Pons (tissue), 1 donor: ENCODE measurements around the gene TRMT1.
"Not testable (repeated sequence)": the region's sequence is repeated elsewhere in the genome, so short reads cannot be mapped to it uniquely, and the experiment has no call there.

ENCODE experiments used
- DNase-seq: peaks from one replicate; pipeline ENCODE4 v3.0.0-alpha.2; 2016; ENCODE audit warnings: low spot score

TRMT1 gene

DNA sequence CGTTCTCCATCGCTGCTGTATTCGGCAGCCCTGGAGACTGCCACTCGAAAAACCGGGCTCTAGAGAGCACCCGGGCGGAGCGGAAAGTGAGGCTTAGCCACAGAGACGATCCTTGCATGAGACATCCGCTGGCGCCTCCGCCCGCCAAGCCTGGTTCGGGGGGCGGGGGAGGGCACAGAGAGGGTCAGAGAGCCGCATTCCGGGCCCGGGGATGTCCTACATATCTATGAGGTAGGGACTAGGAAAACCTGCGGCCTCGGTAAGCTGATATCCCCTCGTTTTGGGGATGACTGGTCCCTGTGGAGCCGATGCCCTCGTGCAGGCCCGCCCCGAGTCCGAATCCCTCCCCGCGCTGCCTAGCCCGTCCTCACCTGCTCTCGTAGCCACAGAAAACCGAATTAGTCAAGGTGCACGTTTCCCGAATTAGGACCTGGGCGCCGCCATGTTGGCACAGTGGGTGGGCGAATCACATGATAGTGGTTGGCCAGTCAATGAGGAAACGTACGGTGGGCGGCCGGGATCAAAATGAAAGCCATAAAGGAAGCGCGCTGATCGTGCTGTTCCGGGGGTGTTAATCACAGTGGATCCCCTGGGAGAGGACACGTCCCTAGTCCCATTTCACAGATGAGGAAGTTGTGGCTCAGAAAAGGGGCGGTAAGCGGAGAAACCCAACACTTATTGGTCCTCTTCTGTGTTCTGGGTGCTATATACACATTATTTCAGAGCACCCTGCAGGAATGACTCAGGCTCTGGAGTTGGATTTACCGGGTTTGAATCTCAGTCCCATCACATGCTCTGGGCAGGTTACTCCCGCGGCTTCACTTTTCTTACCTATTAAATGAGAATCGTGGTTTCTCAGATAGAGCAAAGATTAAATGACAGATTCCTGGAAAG lies at the start of gene TRMT1:
Gene TRMT1 (minus strand): TSS at position 459 of the 894 bp plus-strand sequence. CDS start 341 bp downstream, at position 118.
- DNase-seq, result peak; percentile 88

GRCh38 chr19:13166151-13166550 lies 49.6 kb upstream of the TRMT1 start:
- DNase-seq, result not testable (repeated sequence)

- DNase-seq, result no peak
Observed at GRCh38 chr19:13165162-13165997, 48.8 kb upstream of the TRMT1 start.

DNA sequence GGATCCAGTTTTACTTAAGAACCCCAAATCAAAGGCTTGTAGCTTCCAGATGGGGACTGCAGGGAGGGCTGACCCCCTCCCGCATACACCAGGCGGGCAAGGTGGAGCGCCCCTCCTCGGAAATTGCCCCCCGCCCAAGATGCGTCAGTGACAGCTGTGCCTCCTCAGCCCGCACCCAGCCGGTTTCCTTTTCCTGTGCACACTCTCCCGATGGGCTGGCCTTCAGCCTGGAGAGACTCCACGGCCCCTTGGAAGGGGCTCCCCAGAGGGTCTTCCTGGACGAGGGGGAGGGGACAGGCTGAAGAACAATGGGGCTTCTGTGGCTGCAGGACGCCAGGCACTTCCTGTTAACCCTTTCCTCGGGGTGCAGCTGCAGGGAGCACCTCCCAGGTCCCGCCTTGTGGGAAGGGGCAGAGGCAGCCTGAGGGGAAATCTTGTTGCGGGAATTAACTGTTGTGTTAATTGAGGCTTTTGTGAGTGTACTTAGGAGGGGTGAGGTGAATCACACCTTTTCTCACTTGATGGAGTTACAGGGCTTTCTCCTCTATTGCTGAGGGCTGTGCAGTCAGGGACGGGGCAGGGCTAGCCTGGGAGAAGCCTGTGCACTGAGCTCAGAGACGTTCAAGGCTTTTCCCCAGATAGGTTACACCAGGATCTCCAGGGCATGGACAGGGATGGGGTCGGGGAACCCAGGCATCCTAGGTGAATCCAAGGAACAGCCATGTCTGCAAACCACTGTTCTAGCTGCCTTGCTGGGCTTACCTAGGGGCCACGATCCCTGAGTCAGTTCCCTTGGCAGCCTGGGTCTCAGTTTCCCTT lies 48.0 kb upstream of the TRMT1 start:
- DNase-seq, result peak; percentile 37

- peak; percentile 59 for DNase-seq
Observed at GRCh38 chr19:13163609-13164342, 47.2 kb upstream of the TRMT1 start.

DNA sequence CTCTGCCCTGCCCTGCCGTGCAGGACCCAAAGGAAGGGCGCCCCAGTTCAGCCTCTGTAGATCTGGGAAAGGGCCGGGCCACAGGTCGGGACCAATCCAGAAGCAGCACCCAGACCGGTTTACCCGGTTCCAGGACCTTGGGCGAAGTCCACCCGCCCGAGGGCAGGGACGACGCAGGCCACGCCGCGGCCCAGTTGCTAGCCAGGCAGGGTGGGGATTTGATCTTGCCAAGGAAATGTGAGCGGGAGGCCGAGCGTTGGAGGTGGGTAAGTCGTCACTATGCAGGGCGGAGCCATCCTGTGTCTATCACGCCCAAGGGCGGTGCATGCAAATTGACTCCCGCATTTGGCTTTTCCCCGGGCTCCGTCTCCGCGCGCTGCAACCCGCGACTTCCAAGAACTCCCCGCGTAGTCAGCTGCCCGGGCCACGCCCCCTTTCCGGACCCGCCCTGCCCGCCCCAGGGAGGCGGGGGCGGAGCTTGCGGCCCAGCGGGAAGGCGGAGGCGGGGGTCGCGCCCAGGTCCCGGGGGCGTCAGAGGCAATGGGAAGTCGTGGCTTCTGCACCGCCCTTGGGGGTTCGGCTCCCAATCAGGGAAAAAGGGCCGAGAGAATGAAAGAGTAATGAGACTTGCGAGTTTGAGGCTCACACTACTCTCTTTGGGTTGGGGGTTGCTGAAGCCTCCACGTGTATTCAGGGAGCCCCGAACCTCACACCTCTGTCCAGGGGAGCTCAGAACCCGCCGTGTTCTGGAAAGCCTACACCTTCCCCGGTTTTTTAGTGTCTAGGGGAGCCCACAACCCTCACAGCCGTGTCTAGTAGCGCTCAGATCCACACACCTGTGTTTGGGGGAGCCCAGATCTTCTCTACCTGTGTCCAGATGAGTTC lies 46.4 kb upstream of the TRMT1 start:
- peak; percentile 95 for DNase-seq

- DNase-seq, result no peak
Observed at GRCh38 chr19:13160557-13160956, 44.0 kb upstream of the TRMT1 start.

GRCh38 chr19:13159713-13160112 lies 43.2 kb upstream of the TRMT1 start:
- no peak for DNase-seq

DNA sequence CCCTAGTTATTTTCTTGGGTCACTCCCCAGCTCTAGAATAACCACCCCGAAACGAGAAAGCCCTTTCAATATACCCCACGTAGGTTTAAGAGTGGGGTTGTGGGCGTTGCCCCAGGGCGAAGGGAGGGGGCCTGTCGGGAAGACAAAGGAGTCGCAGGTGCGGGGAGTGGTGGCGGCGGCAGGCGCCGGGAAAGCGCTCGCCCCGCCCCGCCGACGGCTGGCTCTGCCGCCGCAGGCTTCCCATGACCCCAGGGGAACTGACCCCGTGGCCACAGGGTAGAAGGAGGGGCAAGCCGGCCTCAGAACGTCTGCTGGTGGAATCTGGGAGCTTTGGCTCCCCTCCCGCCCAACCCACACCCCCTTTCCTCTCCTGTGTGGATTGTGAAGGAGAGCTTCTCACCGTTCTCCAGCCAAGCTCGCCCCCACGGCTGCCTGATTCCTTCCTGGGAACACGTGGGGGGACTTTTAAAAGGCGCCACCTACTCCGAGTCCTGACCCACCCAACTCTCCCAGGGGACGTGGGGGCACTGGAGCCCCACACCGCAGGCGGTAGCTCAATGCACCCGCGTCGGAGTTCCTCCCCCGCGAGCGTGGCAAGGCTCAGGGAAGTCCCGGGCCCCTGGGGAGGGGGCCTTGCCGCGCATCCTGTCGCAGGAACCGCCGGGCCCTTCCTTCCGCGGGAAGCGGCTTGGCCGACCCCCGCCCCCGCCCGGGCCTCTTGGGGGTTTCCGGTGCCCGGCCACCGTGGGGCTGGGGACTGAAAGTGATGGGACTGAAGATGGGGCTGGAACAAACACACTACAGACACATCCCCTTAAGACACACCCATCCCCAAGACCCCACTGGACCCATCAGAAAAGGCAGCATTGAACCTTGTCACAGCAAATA lies 39.2 kb upstream of the TRMT1 start:
- DNase-seq, result peak; percentile 14

DNA sequence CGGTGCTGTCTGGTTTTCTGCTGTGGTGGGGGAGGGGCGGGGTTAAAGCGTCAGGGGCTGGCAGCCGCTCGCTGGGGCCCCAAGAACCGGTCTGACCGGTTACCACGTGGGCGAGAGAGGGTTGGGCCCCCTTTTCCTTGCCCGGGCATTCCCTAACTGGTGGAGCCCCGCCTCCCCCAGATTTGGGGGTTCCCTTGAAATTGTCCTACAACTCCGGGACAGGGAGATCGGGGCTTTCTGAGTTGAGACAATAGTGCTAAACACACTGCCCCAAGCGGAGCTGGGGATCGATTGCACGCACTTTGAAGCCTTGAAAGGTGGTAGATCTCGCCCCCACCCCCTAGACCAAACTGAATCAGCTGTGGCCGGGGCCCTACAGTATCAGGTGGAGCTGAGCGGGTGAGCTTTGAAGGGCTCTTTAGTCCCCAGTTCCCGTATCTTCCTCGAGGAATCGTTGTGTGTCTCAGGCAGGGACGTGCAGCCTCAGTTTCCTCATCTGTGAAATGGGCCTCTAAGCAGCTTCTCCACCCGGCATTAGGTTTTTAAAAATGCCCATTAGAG lies 38.5 kb upstream of the TRMT1 start:
- DNase-seq, result peak; percentile 51

DNA sequence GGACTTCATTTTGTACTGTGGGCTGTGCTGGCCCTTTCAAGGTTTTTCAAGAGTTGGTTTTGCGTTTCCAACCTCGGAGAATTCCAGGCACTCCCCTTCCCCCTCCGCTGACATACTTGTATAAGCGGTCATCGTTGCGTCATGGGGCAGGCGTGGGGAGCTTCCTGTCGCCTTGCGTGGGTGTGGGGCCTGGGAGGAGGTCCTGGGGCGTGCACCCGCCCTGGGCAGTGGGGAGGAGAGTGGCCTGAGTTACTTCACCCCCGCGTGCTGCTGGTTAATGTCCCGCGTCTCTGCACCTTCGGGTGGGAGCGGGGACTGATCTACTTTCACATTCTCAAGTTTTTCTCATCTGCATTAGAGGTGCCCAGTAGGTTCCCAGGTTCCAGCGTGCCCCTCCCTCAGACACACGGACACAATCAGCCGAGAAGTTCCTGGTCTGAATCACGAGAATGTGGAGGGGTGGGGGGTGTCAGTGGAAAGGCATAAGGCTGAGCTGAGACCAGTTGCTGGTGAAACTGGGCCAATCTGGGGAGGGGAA lies 37.8 kb upstream of the TRMT1 start:
- peak; percentile 61 for DNase-seq

- DNase-seq, result peak; percentile 16
Observed at GRCh38 chr19:13153569-13154240, 37.2 kb upstream of the TRMT1 start.

DNA sequence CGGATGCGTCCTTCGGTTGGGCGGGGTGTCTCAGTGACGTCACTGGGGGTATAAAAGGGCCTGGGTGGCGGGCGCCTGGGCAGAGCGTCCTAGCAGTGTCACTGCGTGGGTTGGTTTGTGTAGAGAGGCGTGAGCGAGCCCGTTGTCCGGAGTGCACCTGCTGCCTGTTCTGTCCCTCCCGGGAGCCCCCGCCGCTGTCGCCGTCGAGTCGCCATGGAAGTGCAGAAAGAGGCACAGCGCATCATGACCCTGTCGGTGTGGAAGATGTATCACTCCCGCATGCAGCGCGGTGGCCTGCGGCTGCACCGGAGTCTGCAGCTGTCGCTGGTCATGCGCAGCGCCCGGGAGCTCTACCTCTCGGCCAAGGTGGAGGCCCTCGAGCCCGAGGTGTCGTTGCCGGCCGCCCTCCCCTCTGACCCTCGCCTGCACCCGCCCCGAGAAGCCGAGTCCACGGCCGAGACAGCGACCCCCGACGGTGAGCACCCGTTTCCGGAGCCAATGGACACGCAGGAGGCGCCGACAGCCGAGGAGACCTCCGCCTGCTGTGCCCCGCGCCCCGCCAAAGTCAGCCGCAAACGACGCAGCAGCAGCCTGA lies 36.5 kb upstream of the TRMT1 start:
- DNase-seq, result no peak

GRCh38 chr19:13152356-13152973 lies 35.9 kb upstream of the TRMT1 start:
- DNase-seq, result peak; percentile 94

- DNase-seq, result peak; percentile 95
Observed at GRCh38 chr19:13151605-13152355, 35.2 kb upstream of the TRMT1 start.

DNA sequence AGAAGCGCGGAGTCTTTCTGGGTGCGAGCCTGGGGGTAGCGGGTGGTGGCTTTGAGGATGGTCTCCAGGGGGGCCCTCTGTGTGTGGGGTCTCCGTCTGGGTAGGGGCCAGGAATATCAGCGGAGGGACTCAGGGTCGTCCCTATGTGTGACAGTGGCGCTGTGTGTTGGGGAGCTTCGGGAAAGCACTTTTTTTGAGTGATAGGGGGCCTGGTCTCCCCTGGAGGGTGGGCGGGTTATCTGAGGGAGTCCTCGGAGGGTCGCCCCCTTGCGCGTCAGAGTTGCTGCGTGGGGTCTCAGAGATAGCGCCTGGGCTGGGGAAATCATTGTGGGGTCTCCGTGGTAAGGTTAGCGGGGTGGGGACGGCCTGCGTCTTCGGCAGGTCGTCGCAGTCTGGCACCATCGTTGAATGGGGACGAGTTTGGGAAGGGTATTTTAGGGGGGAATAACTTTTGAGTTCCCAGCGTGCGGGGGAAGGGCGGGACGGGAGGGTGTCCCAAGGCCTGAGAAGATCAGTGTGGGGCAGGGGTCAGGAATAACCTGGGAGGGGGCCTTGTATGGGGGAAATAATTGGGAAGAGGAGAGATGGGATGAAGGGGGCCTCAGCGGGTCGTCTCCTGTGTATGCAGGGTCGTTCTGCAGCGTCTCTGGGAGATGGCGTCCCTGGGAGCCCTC lies 34.5 kb upstream of the TRMT1 start:
- peak; percentile 17 for DNase-seq
